ENCODE results near the gene PRLR. TPM values are rescaled to one million over a fixed set of nuclear protein-coding genes. Genes with fewer than 3 reads are reported as not detected.

Gene PRLR
- total and polyA plus RNA-seq, 2 of the 8 experiments (the other 6 are each of a cell fraction or from before 2014, with no cell fraction given) = 0.53 to 2.5 TPM

DNA sequence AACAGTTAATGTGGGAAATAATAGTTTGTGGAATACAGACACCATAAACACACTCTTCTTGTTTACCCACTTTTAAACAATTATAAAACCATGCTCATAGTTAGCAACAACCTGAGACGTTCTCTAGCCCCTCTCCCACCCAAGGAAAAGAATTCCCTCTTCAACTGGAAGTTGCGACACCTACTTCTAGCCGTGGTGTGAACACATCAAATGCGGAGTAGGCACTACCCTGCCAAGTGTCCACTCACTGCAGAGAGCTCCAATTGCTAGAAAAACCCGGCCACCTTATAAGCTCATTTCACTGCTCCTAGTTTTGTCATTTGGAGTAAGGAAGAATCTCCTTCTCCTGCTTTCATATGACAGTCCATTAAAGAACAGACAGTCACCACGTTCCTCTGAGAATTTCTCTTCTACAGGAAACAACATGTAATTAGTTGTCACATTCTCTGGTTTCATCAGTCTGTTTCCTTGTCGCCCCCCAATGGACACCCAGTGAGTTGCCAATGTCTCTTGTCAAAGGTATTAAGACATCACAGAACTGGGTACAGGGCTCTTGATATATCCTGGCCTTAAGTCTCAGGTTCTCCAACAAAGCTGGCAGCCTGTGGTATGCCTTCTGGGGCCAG lies 47.3 kb downstream of the PRLR start:
- Histone ChIP-seq H3K4me3 (ENCODE audit: extremely low read depth in 1 of 4, insufficient read depth in 2 of 4, low read depth in 3 of 4, low read length in 4 of 4) (no peak overlapping the region), H2BK120ac (replicated peaks; ENCODE audit: low read depth, low read length) (no peak overlapping the region), H2AK5ac (ENCODE audit: low read depth, low read length) (no peak overlapping the region), H2BK12ac (ENCODE audit: low read depth, low read length) (no peak overlapping the region), H3K27ac (ENCODE audit: low read depth, low read length) (no peak overlapping the region), H2BK5ac (ENCODE audit: low read depth, low read length) (no peak overlapping the region), H3K27me3 (replicated peaks in 1 of 4; ENCODE audit: control insufficient read depth in 3 of 4, extremely low read depth in 1 of 4, insufficient read depth in 3 of 4, low read length in 3 of 4) (no peaks in the 10 kb centered on the region), H3K9me3 (ENCODE audit: insufficient read depth in 2 of 2, low read depth in 1 of 2, low read length in 1 of 2) (no peaks in the 10 kb centered on the region), H3K9ac (replicated peaks in 1 of 4; ENCODE audit: extremely low read depth in 1 of 4, low read depth in 3 of 4, low read length in 3 of 4) (no peak overlapping the region), H3K23me2 (ENCODE audit: low read depth, low read length) (no peaks in the 10 kb centered on the region), H4K20me1 (replicated peaks in 1 of 2; ENCODE audit: control insufficient read depth in 1 of 2, insufficient read depth in 2 of 2, low read length in 2 of 2) (no peaks in the 10 kb centered on the region), H3K56ac (replicated peaks; ENCODE audit: insufficient read length, low read depth, low read length) (no peak overlapping the region), H3K23ac (ENCODE audit: insufficient read length) (no peak overlapping the region), H2BK20ac (ENCODE audit: low read length) (no peak overlapping the region), H3K4me1 (replicated peaks in 1 of 4; ENCODE audit: control insufficient read depth in 3 of 4, insufficient read depth in 4 of 4, low read length in 3 of 4) (no peaks in the 10 kb centered on the region), H4K91ac (replicated peaks; ENCODE audit: insufficient read length, low read length) (no peak overlapping the region), H3K4ac (replicated peaks; ENCODE audit: insufficient read length, low read depth, low read length) (no peak overlapping the region), H3K4me2 (ENCODE audit: insufficient read depth in 1 of 2, low read depth in 2 of 2, low read length in 2 of 2) (no peak overlapping the region), H3K18ac (ENCODE audit: extremely low read depth, low read length) (no peak overlapping the region), H2AFZ (ENCODE audit: low read length) (peak overlapping the region; percentile 67), H4K8ac (ENCODE audit: extremely low read depth, insufficient read depth, low read length) (no peak overlapping the region), H3K79me1 (ENCODE audit: low read depth, low read length) (no peaks in the 10 kb centered on the region), H3K36me3 (ENCODE audit: control insufficient read depth in 2 of 4, insufficient read depth in 4 of 4, low read length in 3 of 4) (no peaks in the 10 kb centered on the region), H3K79me2 (ENCODE audit: control insufficient read depth in 1 of 2, insufficient read depth in 2 of 2, low read length in 2 of 2) (no peaks in the 10 kb centered on the region), H4K5ac (ENCODE audit: insufficient read length, low read depth, low read length) (no peak overlapping the region), H2BK15ac (ENCODE audit: low read length) (no peak overlapping the region), H3K14ac (ENCODE audit: insufficient read length) (no peak overlapping the region)
- CTCF ChIA-PET (ENCODE audit: partially characterized antibody) = interaction anchor here (0.6 to 4.1 kb wide), 34 partner anchors 9 to 259 kb away, joined by 3 to 25 read pairs (median 4); no protein-coding TSS in a partner anchor
- peak; percentile 9; the same call in 1 of the 2 replicates for TF ChIP-seq CEBPB (IDR thresholded peaks at IDR 0.05; ENCODE audit: low read depth, low read length)
- TF ChIP-seq, protein P1, sequence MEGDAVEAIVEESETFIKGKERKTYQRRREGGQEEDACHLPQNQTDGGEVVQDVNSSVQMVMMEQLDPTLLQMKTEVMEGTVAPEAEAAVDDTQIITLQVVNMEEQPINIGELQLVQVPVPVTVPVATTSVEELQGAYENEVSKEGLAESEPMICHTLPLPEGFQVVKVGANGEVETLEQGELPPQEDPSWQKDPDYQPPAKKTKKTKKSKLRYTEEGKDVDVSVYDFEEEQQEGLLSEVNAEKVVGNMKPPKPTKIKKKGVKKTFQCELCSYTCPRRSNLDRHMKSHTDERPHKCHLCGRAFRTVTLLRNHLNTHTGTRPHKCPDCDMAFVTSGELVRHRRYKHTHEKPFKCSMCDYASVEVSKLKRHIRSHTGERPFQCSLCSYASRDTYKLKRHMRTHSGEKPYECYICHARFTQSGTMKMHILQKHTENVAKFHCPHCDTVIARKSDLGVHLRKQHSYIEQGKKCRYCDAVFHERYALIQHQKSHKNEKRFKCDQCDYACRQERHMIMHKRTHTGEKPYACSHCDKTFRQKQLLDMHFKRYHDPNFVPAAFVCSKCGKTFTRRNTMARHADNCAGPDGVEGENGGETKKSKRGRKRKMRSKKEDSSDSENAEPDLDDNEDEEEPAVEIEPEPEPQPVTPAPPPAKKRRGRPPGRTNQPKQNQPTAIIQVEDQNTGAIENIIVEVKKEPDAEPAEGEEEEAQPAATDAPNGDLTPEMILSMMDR (IDR thresholded peaks at IDR 0.05; ENCODE audit: control extremely low read depth in 1 of 3, insufficient read depth in 1 of 3, low read depth in 1 of 3, low read length in 3 of 3) = peak in 2 of 3 experiments; percentile 68 to 77; a peak in 3 of 4 replicates
- TF ChIP-seq RAD21 (IDR thresholded peaks at IDR 0.05 in 1 of 2, conservative IDR thresholded peaks at IDR 0.05 in 1 of 2; ENCODE audit: low read depth in 2 of 2, low read length in 2 of 2) = peak; percentile 82 to 90
- 0 out of 2 replicates have a peak, but pooled peaks have one; percentile 16 for TF ChIP-seq CREB1 (IDR thresholded peaks at IDR 0.05)
- TF ChIP-seq CTBP2 (IDR thresholded peaks at IDR 0.05; ENCODE audit: borderline replicate concordance, insufficient read depth, insufficient read length, low read length) = no peak
- peak; percentile 71 for TF ChIP-seq ASH2L (IDR thresholded peaks at IDR 0.05; ENCODE audit: low read length)
- DNase-seq (ENCODE audit: low read depth in 1 of 2, low spot score in 2 of 2) (peak; percentile 19 to 63), FAIRE-seq (peak; percentile 32)
- POLR2A ChIA-PET (ENCODE audit: partially characterized antibody) = no interaction called here
- WGBS, 2 experiments (ENCODE audit: extremely low coverage in 1 of 2, insufficient coverage in 1 of 2, insufficient read length in 1 of 2, insufficient replicate concordance in 2 of 2, low coverage in 1 of 2, low lambda C conversion rate in 2 of 2, missing lambda C conversion rate in 1 of 2) = 60% methylated on average over 7 of the region's 7 CpGs; no CpG with 5 or more reads in 1 of the 2 experiments
